ENCODE measurements around the gene CEP43.

GRCh38 chr6:166950443-166950821 lies 48.8 kb upstream of the CEP43 start:
- no peak for TF ChIP-seq CTCF (conservative IDR thresholded peaks at IDR 0.05 in 1 of 2, IDR thresholded peaks at IDR 0.05 in 1 of 2; ENCODE audit: extremely low read depth in 1 of 2, insufficient read depth in 1 of 2, low read depth in 1 of 2, low read length in 2 of 2)
- TF ChIP-seq EZH2 (IDR thresholded peaks at IDR 0.05; ENCODE audit: borderline replicate concordance, low read length) = no peak

Measured in mammary epithelial cell (primary cell).